HG03342 (cell line): Measurements from ENCODE around the gene RHBDL1.
A peak's percentile ranks its signal among the peaks of the same experiment; 100 is the strongest.

Experiments
- ATAC-seq: cut with Tn5 transposase; IDR thresholded peaks from one replicate; pipeline ENCODE4 v1.9.1; 2021; ENCODE audit warnings: mild to moderate bottlenecking, moderate library complexity; ENCODE audit not compliant: unreplicated experiment

RHBDL1 gene

DNA sequence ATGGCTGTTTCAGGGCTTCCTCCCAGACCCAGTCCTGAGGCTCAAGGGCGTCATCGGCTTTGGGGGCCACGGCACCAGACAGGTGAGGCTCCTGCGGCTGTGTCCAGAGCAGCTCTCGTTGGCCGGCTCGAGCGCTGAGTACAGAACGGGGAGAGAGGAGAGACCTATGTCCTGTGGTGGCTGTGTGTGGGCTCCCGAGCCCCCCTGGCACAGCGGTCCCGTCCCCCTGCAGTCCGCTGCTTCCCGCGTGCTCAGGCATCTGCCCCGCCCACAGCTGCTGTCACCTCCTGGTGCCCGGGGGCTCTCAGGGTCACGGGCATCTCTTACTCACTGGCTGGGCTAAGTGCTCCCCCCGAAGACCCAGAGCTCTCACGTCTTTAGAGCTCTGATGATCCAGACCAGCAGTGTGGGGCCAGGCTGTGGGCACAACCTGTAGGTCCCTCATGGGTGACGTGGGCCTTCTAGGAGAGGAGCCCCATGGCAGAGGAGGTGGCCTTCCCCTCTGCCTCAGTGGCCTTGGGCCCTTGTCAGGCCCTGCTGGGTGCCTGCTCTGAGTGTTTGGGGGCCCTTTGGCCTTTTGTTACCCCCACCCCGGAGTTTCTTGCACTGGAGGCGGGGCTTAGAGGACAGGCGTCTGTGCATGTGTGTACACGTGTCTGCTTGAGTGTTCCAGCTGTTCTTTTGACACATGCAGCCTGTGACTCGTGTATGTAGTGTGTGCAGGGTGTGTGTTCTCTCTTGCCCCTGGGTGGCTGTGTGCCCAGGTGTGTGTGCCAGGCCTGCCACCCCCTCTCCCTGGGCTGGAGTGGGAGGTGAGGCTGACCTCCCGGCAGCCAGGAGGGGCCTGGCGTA, 22.8 kb upstream of the RHBDL1 start:
- no peak for ATAC-seq

DNA sequence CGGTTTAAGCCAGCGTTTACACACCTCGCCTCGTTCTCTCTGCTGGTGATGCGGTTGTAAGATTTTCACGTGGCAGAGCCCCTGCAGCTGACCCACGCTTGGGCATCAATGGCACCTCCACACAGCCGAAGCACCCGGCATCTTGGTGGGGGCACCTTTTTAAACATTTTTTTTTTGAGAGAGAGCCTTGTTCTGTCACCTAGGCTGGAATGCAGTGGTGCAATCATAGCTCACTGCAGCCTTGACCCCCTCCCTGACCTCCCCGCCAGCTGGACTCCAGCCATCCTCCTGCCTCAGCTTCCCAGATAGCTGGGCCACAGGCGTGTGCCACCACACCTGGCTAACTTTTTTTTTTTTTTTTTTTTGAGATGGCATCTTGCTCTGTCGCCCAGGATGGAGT, 21.4 kb upstream of the RHBDL1 start:
- ATAC-seq = no peak

DNA sequence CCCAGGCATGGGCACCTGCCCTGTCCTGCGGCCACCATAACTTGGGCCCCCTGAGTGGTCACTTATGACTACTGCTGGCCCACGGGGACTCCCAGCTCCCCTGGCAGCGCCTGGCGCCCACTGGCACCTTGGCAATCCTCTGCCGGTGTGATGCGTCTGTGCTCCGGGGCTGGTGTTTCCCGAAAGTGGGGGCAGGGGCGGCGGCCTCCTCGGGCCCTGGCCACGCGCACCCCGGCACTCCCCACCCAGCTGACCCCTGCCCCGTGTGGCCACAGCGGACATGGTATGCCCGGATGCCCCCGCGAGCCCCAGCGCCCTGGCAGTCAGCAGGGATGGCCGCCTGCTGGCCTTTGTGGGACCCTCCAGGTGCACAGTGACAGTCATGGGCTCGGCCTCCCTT, 18.0 kb upstream of the RHBDL1 start:
- ATAC-seq = no peak

DNA sequence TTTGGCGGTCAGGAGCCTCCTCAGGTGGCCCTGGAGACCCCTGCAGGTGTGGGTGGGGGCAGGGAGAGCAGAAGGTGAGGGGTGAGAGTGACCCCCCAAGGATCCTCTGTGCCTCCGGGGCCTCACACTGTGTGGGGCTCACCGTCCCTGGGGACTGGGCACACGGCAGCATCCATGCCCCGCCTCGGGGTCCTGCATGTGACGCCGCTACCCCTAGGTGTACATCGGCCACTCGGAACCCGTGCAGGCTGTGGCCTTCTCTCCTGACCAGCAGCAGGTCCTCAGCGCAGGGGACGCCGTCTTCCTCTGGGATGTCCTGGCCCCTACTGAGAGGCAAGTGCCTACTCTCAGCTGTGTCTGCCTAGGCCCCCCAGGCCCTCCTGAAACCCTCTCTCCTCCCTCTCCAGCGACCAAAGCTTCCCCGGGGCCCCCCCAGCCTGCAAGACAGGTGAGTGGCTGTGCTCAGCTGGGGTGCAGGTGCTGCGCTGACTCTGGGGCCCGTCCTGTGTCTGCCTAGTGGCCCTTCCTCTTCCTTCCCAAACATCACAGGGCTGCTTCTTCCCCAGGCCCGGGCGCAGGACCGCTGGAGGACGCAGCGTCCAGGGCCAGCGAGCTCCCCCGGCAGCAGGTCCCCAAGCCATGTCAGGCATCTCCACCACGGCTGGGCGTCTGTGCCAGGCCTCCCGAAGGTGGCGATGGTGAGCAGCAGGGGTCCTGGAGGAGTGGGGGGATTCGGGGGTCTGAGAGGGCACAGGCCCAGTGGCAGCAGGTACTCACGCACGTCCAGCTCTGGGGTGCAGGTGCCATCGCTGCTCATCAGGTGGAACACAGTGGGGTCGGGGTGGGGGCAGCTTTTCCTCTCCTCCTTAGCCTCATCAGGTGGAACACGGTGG, 16.5 kb upstream of the RHBDL1 start:
- no peak for ATAC-seq

DNA sequence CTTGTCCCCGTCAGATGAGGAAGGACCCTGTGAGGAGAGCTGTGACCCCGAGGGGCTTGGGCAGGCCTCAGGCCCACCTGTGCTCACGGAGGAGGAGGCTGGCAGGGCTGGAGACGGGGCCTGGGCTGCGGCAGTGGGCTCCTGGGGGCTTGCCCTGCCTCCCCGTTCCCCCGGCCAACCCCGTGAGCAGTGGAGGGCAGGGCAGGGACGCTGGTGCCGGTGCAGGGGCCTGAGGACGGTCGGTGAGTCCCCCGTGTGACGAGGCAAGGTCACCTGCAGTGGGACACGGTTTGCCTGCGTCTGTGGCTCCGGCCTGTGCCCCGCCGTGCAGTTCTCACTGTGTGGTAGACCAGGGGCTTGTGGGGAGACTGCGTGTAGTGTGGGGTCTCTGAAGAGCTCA, 15.9 kb upstream of the RHBDL1 start:
- ATAC-seq = no peak

DNA sequence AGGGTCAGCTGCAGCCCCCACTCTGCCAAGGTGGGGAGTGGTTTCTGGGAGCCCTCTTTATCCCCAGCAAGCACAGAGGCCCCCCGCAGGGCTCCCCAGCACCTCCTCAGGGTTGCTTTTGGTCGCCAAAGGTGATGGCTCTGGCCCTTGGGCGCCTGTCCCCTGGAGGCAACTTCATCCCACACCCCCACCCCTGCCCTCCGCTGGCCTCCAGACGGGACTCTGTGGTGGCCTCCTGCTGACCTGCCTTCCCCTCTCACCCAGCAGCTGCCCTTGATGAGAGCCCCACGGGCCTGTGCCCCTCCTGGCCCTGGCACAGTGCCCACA, 15.4 kb upstream of the RHBDL1 start:
- no peak for ATAC-seq

DNA sequence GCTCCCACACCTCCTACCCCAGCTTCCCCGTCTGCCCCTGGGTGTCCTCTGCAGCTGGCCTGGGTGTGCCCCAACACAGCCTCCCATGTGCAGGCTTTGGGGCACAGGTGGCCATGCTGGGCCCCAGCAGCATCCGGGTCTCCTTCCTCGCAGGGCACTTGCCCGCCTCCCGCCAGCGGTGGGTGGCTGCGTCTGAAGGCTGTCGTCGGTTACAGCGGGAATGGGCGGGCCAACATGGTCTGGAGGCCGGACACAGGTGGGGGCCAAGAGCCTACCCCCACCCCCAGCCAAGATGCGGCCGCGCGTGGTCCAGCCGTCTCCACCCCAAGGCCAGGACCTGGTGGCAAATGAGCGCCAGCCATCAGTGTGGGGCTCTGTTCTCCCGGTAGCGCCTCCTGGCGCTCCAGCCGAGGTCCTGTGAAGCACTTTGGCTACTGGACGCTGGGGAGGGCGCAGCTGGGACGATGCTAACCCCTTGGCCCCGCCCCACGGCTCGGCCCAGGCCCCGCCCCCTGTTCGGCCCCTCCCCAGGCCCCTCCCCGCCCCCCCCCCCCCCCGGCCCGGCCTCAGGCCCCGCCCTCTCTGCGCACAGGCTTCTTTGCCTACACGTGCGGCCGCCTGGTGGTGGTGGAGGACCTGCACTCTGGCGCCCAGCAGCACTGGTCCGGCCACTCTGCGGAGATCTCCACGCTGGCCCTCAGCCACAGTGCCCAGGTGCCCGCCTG, 14.8 kb upstream of the RHBDL1 start:
- ATAC-seq = peak; percentile 48

DNA sequence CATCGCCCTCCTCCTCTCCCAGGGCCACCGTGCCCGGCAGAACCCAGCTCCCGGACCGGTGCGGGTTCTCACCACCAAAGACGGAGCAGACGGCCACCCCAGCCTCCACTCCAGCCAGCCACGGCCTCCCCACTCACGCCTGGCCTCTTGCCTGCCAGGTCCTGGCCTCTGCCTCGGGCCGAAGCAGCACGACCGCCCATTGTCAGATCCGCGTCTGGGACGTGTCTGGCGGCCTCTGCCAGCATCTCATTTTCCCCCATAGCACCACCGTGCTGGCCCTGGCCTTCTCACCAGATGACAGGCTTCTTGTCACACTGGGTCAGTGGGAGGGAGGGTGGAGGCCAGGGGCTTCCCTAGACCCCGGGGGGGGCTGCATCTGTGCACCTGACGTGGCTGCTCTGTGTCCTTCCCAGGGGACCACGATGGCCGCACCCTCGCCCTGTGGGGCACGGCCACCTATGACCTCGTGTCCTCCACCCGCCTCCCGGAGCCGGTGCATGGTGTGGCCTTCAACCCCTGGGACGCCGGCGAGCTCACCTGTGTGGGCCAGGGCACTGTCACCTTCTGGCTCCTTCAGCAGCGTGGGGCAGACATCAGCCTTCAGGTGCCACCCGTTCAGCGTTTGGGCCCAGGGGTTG, 14.2 kb upstream of the RHBDL1 start:
- no peak for ATAC-seq

DNA sequence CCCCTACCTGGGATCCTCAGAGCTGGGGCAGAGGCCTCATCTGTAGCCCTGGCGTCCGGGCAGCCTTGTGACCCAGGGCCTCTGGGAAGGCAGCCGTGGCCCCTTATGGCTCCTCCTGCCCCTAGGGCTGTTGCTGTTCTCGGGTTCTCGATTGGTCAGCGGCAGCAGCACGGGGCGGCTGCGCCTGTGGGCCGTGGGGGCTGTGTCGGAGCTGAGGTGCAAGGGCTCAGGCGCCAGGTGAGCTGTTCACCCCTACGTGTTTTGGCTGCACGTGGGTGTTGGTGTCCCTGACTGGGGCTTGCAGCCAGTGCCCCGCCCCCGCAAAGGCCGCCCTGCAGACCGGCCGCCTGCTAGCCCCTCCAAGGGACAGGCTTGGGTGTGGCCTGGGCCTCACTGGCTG, 13.4 kb upstream of the RHBDL1 start:
- no peak for ATAC-seq

DNA sequence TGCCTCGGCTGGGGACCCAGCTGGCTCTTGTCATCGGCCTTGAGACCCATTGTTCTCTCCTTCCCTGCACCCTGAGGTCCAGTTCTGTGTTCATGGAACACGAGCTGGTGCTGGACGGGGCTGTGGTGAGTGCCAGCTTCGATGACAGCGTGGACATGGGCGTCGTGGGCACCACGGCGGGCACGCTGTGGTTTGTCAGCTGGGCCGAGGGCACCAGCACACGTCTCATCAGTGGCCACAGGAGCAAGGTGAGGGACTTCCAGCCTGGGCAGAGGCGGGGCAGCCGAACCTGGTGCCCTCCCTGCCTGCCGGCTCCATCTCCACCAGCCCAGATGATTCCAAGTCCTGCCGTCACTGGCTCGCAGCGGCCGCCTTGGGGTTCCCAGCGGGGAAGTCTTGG, 12.9 kb upstream of the RHBDL1 start:
- no peak for ATAC-seq

DNA sequence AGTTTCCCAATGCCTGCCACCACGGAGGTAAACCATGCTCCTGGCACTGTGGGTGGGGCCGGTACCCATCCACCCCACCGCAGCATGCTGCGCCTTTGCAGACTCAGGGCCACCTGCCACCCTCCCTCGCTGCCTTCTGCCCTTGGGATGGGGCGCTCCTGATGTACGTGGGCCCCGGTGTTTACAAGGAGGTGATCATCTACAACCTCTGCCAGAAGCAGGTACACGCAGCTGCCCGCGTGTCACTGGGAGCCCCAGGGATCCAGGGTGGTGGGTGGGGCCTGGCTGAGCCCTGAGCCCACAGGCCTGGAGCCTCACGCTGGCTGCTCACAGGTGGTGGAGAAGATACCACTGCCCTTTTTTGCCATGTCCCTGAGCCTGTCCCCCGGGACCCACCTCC, 8.9 kb upstream of the RHBDL1 start:
- ATAC-seq = no peak

DNA sequence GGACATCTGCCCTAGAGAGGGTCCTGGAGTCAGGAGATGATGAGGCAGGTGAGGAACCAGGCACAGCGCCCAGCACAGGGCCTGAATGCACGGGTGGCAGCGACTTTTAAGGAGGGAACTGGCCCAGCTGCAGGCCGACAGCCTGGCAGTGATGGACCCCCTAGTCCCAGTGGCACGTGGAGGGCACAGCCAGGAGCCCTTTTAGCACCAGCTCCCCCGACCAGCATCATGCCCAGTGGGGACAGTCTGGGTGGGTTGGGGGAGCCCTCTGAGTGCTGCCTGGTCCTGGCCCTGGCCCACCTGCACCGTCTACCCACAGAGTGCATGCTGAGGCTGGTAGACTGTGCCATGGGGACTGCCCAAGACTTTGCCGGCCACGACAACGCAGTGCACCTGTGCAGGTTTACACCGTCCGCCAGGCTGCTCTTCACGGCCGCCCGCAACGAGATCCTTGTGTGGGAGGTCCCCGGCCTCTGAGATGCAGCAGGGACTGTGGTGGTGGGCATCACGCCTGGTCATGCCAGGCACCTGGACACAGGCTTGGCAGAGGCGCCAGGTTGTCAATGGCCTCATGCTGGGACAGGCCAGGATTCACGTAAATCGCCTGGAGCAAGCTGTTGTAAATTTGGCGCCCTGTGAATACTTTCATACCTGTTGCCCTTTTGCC, 8.2 kb upstream of the RHBDL1 start:
- ATAC-seq = no peak

DNA sequence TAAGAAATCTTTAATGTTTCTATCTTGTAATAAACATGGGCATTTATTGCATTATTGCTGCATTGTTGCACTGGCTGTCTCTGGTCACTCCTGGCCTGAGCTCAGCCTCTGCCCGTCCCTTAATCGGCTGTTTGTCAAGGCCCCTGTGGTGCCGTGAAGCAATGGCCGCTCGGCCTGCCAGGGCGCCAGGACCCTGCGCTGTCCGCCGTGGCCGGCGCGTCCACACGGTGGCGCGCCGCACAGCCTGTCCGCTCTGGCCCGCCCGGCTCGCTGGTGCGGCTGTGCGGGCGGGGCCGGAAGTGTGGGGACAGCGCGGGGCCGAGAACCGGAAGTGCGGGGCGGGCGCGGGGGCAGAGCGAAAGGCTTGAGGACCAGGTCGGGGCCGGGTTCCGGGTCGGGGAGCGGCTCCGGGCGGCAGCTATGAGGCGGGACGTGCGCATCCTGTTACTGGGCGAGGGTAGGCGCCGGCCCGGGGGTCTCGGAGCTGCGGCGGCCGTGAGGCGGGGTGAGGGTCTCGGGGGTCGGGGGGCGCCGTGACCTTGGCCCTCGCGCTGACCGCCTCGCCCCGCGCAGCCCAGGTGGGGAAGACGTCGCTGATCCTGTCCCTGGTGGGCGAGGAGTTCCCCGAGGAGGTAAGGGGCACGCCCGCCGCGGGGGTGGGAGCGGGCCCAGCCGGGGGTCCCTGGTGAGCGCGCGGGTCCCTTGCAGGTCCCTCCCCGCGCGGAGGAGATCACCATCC, 7.5 kb upstream of the RHBDL1 start, which contains the start of gene RHOT2:
Gene RHOT2 (plus strand): TSS at position 353 of the 739 bp plus-strand sequence. CDS start 68 bp downstream, at position 421.
- peak; percentile 77 for ATAC-seq

DNA sequence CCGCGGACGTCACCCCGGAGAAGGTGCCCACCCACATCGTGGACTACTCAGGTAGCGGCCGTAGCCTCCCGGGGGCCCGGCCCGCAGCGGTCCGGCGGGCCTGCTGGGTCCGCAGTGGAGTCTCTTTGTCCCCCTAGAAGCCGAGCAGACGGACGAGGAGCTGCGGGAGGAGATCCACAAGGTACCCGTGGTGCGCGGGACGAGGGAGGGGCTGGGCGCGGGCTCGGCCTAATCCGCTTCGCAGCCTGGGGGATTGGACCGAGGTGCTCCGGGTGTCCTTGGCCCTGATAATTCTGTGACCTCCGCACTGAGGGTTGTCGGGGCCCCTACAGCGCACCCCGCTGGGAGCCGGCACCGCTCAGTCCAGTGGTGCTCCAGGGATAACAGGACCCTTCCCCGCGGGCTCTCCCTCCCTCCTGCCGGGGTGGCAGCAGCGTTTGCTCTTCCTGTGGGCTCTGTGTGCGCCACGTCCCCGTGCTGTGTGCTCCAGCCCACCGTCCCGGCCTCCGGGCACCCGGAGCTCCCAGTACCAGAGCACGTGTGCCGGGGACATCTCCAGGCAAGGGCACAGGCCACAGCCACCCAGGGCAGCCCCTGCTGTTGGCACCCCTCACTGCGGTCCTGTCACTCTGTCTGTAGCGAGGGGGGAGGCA, 6.8 kb upstream of the RHBDL1 start:
- ATAC-seq = no peak

DNA sequence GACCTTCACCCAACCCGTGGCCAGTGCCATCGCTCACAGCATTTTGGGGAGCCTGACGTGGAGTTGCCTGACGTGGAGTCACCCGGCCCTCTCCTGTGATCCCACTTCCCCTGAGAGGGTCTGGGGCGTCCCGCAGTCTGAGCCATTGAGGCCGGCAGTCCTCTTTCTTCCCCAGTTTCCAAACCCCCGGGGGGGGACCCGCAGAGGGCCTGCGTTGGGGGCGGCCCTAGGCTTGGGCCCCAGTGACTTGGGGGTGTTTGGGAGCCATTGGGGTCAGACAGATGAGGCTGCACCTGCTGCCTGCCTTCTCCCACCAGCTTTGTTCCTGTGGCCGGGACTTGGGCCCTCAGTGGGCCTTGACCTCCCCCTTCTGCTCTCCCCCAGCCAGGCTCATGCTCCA, 5.8 kb upstream of the RHBDL1 start:
- no peak for ATAC-seq

DNA sequence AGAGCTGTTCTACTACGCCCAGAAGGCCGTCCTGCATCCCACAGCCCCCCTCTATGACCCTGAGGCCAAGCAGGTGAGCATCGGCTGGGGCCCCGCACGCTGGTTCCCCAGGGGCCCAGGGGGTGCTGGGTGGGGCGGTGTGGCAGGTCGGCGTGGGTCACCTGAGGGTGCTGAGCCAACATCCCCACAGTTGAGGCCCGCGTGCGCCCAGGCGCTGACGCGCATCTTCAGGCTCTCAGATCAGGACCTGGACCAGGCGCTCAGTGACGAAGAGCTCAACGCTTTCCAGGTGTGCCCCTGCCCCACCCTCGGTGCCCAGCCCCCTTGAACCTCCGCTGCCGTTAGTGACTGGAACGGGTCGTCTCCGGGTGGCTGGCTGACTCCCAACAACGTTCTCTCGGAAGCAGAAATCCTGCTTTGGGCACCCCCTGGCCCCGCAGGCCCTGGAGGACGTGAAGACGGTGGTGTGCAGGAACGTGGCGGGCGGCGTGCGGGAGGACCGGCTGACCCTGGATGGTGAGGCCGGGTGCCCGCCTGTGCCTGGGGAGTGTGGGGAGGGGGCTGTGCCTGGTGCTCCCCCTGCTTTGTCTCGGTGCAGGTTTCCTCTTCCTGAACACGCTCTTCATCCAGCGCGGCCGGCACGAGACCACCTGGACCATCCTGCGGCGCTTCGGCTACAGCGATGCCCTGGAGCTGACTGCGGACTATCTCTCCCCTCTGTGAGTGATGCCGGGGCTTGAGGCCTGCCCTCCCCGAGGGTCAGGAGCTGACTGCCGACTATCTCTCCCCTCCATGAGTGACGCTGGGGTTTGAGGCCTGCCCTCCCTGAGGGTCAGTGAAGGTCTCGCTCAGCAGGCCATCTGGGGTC, 4.8 kb upstream of the RHBDL1 start:
- no peak for ATAC-seq

DNA sequence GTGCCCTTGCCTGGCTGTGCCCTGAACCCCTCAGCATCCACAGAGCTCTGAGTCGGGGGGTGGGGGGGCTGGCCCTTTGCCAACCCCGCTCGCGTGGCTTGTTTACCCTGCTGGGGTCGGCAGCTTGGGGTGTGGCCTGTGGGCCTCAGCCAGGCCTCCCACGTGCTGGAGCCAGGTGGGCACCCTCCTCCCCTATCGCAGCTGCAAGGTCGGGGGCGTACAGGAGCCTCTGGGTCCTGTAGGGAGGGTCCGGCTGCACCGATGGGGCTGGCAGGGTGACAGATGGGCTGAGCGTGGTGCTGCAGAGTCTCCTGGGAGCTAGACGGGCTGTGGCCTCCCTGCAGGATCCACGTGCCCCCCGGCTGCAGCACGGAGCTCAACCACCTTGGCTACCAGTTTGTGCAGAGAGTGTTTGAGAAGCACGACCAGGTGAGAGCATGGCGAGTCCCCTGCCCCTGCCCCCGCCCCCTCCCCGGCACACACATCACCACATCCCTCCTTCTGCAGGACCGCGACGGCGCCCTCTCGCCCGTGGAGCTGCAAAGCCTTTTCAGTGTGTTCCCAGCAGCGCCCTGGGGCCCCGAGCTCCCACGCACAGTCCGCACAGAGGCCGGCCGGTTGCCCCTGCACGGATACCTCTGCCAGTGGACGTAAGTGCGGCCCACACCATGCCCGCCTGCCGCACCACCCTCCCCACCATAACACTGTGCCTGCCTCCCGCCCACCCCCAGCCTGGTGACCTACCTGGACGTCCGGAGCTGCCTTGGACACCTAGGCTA, 3.9 kb upstream of the RHBDL1 start:
- ATAC-seq = no peak
